Limb (tissue), 2 donors: ENCODE data around the gene RPN2.
A peak's percentile ranks its signal among the peaks of the same experiment; 100 is the strongest.

Source experiments
- DNase-seq, 2 donors: peaks; one replicate each; pipeline ENCODE4 v3.0.0-alpha.2; 2016; ENCODE audit errors: extremely low spot score in 2 of 2

RPN2 gene

DNA sequence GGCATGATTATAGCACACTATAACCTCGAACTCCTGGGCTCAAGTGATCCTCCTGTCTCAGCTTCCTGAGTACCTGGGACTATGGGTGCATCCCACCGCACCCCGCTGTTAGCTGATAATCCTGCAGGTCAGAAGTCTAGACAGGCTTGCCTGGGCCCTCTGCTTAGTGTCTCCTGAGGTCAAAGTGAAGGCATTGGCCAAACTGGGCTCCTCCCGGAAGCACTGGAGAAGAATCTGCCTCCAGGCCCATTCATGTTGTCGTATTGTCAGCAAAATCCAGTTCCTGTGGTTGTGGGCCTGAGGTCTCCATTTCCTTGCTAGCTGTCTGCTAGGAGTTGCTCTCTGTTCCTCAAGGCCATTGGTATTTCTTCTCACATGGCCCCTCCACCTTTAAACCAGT lies 6.6 kb downstream of the RPN2 start:
- DNase-seq = no peak

DNA sequence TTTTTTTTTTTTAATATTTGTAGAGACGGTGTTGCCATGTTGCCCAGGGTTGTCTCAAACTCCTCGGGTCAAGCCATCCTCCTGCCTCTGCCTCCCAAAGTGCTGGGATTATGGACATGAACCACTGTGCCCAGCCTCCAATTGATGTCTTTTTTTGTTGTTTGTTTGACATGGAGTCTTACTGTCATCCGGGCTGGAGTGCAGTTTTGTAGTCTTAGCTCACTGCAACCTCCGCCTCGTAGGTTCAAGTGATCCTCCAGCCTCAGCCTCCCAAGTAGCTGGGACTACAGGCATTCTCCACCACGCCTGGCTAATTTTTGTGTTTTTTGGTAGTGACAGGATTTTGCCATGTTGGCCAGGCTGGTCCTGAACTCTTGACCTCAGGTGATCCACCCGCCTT lies 9.7 kb downstream of the RPN2 start:
- no peak for DNase-seq

DNA sequence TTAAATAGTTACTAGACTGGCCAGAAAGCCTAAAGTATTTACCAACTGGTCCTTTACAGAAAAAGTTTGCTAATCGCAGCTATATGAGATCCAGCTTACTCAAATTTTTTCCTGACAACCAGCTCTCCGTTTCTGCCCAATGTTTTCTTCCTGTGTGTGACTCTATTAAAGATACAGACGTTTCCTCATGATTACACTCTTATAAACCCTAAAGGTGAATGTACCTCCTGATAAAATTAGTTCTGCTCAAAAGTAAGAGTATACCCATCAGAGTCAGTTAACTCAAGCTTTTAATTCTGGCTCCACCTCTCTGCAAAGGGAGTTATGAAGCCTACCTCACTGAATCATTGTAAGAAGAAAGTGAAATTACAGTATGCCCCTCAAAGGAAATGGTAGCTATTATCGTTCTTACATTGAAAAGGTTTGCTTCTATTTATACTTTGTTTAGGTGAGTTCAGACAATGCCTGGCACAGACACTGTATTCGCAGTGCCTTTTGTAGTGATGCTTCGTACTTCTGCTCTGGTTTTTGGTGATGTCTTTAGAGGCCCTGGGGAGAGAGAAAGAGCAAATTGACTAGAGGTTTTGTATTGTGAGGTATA lies 10.4 kb downstream of the RPN2 start:
- no peak for DNase-seq

DNA sequence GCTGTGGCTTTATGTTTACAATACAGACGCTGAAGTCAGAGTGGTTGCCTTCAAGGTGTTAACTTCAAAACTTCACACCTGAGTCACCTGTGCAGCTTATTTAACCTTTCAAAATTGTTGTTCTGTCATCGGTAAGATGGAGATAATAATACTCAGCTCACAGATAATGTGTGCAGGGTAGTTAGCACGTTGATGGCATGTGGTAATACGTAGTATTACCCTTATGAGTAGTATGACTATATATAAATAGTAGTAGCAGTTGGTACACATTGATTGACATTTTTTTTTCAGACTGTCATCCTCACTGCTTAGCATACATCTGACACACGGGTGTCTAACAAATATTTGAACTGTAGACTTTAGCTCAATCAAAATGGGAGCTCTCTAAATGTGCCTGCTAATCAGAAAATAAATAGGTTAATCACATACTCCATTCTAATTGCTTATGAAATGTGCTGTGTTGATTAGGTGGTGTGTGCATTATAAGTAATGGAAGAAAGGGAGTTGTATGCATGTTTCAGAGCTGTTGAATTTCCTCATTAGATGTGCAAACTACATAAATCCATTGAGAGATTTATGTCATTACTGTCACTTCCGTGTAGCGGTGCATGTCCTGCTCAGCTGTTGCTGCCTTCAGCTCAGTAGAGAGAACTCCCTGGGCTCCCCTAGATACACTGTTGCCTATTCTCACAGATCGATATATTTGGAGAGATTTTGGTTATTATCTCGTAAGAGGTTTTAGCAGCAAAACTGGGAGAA lies 11.4 kb downstream of the RPN2 start:
- DNase-seq = no peak

DNA sequence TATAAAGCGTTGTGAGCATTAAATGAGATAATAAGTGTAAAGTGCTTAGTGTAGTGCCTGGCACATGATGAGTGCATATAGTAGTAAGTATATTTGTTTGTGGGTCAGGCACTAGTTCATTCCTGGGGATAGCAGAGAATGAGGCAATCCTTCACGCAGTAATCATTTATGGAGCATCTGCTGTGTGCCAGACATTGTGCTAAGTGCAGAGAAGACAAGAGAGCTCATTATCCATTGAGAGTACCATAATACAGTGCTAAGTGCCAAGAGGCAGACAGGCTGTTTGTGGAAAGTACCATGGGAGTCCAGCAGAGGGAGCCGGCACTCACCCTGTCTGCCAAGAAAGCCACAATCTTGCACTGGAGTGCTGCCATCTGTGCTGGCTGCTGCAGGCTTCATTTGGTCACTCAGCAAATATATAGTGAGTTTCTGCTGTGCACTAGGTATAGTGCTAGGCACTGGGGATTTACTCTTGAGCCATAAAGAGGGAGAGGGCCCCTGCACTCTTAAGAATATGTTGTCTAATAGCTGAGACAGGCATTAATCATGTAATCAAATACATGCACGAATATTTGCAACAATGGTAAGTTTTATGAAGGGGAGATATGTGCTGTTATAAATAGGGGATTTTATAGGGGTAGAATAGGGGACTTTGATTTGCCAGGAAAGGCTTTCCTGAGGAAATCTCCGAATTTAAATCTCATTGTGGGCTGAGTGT lies 13.2 kb downstream of the RPN2 start:
- DNase-seq = peak; percentile 90 to 91

DNA sequence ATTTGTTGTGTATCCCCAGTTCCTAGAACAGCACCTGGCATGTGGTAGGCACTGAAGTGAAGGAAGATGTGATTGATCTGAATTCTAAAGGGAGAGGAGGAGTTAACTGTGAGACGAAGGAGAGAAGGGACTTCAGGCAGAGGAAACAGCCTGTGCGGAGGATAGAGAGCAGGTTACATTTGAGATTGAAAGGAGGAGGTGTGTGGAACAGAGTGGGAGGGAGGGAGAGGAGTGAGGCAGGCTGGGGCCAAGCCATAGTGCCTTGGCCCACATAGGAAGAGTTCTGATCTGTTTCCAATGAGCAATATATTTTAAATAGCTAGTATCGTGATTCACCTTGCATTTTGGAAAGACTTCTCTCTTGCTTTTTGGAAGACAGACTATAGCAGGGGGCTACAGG lies 14.1 kb downstream of the RPN2 start:
- no peak for DNase-seq

DNA sequence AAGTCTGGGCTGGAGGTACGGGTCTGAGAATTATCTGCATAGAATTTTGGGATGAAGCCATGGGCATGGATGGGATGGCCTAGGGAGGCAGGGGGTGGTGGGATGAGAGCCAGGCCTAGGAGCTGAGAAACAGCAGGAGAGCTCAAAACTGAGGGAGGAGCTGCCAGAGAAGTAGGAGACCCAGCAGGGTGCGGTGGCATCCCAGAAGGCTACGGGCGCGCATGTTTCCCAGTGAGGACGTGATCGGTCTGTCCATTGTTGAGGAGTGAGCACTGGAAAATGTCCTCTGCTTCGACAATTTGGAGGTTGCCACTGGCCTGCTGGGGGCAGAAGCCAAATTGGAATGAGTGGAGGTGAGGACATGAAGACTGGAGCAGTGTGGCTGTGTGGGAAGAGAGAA lies 14.7 kb downstream of the RPN2 start:
- DNase-seq = no peak

DNA sequence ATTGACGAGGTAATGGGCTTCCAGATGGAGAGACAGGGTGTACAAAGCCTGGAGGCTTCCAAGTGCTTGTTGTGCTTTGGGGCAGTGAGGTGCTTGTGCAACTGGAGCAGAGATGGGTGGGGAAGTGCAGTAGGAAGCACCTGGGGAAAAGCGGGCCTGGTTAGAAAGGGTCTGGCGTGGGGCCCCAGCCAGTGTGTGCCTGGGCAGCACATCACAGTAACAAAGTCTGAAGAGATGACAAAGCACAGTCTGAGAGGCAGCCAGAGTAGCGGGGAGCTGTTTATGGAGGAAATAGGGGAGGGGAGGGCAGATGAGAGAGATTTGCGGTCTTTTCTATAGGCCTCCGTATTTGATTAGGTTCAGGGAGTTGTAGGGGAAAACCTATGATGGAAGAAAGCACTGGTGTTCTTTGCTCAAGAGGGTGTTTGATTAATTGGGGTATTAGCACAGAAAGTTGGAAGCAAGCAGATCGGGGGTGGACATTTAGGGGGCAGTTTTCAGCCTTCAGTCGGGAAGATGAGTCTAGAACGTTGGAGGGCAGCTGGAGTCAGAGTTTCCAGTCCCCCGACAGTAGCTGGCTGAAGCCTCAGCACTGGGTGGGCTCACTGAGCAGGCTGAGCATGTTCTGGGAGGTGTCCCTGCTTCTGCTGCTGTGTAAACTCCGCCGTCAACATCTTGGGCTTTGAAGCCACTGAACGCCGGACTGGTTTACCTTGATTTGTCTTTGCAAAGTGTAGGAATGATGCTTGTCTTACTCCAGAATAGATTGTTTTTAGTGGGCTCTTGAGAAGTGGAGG lies 15.7 kb downstream of the RPN2 start:
- DNase-seq = no peak

DNA sequence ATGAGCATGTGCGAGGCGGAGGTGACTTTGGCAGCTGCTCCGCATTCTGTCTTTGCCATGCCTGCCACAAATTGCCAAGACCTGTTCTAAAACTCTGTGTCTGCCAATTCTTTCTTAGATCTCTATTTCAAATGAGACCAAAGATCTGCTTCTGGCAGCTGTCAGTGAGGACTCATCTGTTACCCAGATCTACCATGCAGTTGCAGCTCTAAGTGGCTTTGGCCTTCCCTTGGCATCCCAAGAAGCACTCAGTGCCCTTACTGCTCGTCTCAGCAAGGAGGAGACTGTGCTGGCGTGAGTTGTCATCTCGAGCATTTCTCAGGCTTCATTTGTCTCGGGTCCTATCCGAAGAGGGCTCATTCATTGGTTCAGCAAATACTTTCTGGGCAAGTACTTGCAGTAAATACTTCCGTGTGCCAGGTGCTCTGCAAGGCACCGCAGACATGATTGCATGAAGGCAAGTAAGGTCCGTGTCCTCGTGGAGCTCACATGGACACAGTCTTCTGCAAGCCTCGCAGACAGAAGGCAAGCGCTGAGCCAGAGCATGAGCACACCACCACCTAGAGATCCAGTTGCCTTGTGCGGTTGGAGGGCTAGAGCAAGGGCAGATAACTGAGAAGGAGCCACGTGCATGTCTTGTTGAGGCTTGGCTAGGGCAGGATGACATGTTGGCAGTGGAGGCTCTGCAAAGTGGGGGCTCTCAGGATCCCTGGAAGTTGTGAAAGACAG lies 20.0 kb downstream of the RPN2 start:
- DNase-seq = no peak

DNA sequence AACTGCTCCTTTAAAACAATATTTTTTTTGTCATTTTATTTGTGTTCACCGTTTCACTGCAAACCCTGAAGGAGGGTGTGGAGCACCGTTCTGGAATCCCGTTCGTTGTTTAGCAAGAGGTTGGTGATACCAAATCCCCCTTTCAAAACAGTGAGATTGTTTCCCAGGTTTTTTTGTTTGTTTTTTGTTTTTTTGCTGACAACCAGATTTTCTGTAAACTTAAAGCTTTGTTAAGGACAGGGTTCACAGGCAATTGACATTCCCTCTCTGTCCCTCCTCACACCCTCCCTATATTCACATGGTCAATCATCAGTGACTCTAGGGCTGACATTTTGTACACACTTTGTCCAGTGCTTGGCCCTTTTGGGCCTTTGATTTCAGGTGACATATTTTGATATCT lies 21.2 kb downstream of the RPN2 start:
- no peak for DNase-seq

DNA sequence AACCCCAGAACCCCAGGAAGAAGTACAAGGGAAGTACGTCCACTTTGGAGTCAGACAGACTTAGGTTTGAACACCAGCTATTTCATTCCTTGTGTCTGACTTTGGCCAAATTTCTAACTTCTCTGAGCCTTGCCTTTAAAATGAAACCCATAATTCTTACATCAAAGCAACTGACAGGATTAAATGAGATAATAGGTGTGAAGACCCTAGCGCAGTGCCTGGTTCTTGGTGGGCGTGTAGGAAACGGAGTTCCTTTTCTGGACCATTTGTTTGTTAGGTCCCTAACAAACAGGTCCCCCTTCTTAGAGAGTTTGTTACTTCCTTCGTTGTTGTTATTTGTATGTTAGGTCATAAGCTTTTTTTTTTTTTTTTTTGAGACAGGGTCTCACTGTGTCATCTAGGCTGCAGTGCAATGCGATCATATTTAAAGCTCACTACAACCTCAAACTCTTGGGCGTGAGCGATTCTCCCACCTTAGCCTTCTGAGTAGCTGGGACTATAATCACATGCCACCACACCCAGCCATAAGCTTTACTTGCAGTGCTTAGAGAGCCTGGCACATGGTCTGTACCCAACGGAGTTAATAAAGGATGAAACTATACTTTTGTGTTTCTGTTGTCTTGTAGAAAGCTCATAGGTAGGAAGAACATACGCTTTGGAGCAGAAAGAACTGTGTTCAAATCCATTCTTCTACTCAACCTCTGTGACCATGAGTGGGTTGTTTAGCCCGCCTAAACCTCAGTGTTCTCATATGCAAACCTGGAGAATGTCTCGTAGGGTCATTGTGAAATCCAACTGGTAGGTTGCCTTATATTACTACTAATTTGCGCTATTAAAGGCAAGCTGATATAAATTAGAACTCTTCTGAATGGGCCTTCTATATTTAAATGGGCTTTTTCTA lies 22.0 kb downstream of the RPN2 start:
- DNase-seq = no peak

DNA sequence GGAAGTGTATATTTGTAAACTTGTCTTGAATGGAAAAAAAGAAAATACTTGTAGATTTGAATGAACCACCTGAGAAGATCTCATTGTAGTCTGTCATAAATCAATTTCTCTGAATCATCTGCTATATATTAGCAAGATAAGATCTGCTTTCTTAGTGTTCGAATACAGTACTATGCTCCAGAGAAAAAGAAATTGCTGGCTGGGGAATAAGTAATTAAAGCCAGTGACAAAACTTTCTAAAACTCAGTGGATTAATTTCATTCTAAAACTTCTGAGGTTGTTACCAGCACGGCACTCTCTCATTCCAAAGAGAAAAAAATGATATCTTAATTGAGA lies 22.7 kb downstream of the RPN2 start:
- DNase-seq = no peak

DNA sequence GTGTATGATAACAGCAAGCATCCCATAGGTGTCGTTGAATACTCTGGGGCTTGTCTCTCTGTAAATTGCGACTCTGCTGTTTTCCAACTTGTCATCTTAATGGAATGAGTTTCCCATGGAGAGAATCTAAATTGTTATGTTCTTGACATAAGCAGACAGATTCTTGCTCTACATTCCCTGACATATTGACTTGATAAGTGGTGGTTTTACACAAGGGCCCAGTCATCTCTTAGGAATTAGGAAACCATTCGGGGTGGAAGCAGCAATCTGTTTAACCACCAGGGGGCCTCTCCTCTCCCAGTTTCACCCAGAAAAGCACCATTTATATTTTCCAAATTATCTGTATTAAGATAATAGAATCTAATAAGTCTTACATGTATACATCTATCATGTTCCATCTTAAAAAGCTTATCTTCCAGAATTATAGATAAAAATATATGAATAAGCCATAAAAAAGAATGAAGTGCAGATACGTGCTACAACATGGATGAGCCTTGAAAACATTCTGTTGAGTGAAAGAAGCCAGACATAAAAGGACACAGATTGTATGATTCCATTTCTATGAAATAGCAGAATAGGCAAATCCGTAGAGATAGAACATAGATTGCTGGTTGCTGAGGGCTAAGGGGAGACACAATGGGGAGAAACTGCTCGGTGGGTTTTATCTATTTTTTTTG lies 23.3 kb downstream of the RPN2 start:
- DNase-seq = peak in 1 of 2 donors; percentile 36

DNA sequence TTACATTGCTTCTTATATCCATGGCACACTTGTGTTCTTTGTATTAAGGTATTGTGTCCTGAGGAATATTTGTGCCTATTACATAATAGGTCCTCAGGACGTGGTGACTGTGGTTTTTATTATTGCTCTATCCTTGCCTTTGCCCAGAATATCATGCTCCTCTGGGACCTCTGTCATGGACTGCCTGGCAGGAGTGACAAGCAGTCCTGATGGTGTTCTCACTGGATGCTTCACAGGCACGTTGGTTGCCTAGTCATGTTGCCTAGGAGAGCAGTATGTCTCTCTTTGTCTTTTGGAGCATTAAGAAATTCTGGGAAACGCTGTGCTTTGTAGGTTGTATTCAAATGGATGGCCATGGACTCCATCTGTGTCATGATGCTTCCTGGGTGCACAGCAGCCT lies 24.9 kb downstream of the RPN2 start:
- DNase-seq = no peak

DNA sequence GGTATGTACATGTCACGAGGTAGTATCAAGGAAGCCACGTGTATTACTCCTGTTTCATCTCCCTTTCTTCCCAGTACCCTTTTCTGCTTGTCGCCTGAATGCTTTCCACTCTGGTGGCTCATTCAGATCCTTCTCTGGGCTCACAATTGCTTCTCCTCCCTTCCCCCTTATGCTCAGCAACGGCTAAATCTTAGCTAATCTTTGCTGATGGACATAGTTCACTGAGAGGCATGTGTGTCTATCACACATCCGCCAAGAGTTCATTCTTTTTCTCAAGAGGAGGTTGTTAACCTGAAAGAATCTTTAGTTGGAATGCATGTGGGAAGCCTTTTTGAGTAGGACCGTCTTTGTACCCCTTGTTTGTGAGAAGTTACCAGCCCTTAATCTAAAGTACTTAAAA lies 26.0 kb downstream of the RPN2 start:
- no peak for DNase-seq

DNA sequence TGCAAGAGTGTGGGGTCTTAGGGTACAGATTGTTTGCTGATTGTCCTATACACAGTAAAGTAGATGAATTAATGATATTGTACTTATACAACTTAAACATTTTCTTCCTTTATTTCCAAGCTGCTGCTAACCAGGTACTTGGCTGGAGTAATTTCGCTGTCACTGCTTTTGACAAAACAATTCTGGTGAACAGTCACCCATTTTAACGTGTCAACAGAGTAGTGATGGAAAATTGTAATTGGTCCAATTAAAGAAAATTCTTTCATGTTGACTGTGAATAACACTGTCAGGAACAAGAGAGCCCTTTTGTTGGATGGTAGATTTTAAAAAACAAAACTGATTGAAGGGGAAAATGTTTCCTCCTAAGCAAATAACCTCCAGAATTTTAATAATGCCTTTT lies 26.7 kb downstream of the RPN2 start:
- no peak for DNase-seq

DNA sequence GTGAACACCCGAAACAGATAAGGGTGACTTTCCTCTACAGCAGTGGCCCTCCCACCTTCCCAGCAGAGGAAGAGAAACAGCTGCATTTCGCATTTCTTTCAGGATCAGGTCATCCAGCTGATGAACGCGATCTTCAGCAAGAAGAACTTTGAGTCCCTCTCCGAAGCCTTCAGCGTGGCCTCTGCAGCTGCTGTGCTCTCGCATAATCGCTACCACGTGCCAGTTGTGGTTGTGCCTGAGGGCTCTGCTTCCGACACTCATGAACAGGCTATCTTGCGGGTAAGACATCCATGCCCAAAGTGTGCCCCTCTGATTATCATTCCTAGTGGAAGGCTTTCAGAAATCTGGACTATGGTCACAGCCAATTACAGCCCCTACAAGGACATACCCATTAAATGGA lies 28.0 kb downstream of the RPN2 start:
- no peak for DNase-seq

DNA sequence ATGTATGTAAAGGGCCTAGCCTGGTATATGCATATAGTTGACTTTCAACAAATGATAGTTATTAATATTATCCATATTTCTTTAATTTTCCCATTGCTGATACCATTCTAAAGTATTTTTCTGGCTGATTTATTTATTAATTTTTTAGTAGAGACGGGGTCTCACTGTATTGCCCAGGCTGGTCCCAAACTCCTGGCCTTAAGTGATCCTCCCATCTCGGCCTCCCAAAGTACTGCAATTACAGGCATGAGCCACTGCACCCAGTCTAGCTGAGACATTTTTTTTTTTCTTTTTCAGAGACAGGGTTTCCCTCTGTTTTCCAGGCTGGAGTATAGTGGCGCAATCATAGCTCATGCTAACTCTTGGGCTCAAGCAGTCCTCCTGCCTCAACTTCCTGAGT lies 30.1 kb downstream of the RPN2 start:
- no peak for DNase-seq

DNA sequence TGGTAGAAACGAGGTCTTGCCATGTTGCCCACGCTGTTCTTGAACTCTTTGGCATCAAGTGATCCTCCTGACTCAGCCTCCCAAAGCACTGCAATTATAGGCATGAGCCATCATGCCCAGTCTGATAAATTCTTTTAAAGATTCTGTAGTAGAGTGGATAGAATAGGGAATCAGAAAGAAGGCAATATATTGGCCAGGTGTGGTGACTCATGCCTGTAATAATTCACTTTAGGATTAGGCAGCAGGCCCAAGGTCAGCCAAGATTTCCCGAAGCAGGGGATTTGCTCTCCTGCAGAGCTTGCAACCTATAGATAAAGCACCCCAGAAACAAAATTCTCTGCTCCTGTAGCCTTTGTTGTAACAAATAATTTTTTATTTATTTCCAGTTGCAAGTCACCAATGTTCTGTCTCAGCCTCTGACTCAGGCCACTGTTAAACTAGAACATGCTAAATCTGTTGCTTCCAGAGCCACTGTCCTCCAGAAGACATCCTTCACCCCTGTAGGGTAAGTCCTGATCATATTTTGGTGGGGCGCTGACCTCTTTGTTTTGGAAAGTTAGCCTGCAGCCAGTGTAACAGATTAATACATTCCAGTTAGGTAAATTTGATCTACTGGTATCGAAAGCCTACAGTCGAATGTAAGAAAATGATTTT lies 30.7 kb downstream of the RPN2 start:
- no peak for DNase-seq
